GM18909 (cell line): ENCODE results near the gene PNPLA7.
"Not testable (repeated sequence)": the region's sequence is repeated elsewhere in the genome, so short reads cannot be mapped to it uniquely, and the experiment has no call there.

ENCODE experiments used
- ATAC-seq: cut with Tn5 transposase; IDR thresholded peaks from one replicate; pipeline ENCODE4 v1.9.1; 2021; ENCODE audit warnings: mild to moderate bottlenecking; ENCODE audit not compliant: unreplicated experiment, poor library complexity

PNPLA7 gene

GRCh38 chr9:137428841-137429545 lies 121.2 kb downstream of the PNPLA7 start:
- no peak for ATAC-seq

DNA sequence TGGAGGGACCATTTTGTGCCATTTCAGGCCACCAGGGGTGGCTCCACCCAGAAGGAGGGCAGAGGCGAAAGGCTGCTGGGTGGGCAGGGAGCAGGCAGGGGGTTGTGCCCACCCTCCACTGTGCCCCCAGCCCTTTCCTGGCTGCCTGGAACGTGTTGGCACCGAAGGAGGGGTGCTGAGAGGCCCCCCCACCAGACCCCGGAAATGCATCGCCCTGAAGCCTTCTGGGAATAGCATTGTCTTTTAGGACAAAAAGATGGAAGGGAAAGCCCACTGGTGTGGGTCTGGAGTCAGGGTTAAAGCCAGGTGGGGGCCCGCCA lies 121.9 kb downstream of the PNPLA7 start:
- ATAC-seq, result no peak

- ATAC-seq, result no peak
These were observed 122.5 kb downstream of the PNPLA7 start for GRCh38 chr9:137427454-137428310.

- no peak for ATAC-seq
These were observed 124.1 kb downstream of the PNPLA7 start for GRCh38 chr9:137426018-137426681.

DNA sequence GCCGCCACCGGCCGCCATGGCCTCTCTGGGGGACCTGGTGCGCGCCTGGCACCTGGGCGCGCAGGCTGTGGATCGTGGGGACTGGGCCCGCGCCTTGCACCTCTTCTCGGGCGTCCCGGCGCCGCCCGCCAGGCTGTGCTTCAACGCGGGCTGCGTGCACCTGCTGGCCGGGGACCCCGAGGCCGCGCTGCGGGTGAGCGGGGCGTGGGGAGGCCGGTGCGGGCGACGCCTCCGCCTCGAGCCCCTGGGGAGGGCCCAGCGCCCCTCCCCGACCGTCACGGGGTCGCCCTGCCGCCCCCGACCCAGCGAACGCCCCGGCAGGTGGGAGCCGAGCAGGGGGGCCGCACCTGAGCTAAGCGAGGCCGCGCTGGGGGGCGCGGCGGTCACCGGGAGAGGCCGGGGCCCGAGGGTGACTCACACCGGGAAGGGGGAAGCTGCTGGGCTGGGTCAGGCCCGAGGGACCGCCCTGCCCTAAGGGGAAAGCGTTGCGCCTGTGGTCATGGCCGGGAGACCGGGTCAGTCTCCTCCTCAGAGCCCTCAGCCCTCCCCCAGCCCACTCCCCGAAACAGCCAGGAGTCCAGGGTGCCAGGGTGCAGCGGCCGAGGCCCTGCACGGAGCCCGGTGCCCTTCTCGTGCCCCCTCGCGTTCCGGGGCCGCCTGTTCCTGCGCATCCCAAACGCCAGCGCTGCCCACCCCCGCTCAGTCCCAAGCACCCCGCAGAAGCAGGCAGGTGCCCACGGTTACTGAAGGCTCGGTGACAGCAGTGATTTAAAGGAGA lies 126.5 kb downstream of the PNPLA7 start:
- peak; percentile 7 for ATAC-seq

DNA sequence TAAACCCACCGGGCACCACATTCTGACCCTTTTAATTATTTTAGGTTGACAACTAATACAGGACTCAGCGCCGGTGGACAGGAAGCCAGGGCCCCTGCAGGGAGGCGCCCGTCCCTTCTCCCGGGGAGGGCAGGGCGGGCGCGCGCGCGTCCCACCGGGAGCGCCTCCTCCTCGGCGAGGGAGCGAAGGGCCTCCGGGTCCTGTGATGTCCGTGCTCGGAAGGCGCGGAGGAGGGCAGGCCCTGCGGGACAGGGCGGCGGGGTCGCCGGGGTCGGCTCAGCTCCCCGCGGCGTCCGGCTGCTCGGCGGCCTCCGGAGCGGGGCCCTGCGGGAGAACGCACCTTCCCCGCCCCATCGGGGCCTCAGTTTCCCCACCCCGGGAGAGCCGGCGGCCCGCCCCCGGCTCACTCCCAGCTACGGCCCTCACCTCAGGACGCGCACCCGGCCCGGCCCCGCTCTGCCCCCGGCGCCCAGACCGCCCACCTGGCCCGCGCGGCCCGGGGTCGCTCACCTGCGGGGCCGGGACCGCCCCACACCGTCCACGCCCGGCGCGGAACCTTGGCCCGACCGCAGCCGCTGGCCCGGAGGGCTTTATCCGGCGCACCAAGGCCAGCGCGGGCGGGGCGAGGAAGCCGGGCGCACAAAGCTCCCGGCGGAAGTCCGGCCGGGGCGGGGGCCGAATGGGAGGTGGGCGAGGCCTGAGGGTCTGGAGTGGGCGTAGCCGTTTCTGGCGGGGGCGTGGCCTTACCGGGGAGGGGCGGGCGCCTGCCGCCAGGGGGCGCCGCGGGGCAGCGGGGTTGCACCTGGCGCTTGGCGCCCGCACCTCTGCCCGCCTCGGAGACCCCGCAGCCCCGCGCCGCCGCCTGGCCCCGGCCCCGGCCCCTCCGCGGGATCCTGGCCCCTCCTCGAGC lies 127.3 kb downstream of the PNPLA7 start, which contains the start of the genes EXD3 and NOXA1:
TSS of gene EXD3 (minus strand) at position 559 of the 910 bp plus-strand sequence. CDS start 27,805 bp downstream, outside the sequence.
TSS of gene NOXA1 (plus strand) at position 790 of the 910 bp plus-strand sequence. CDS start 137 bp downstream, outside the sequence.
- peak; percentile 87 for ATAC-seq

DNA sequence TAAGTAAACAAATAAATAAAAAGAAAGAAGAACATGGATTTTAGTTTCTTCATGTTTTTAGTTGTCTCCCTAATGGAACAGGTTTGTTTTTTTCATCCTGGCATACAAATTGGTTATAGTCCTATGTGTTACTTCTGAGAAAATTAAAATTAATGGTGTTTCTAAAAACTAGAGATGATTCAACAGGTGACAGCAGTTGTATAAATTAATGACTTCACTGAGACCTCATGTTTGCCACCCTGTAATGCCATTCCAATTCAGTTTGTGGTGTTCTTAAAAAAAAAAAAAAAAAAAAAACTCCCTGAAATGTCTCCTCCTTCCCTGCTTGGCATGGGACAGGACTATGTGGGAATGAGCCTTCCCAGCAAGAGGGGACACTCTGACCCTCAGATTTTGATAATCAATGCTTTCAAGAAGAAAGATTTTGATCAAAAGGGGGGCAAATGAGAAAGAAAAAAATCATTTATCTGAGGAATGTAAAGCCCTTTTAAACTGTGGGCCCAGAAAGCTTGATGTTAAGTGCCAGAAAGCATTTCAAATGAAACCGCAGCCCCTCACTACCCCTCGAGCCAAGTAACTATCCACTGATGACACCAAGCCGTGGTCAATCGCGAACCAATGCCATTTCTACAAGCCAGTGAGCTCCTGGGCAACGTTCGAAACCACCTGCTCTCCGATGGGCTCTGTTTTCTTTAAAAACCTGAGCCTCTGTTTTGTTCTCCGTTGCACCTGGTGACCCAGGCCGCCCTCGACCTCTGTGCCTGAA lies 128.2 kb downstream of the PNPLA7 start:
- peak; percentile 1 for ATAC-seq

DNA sequence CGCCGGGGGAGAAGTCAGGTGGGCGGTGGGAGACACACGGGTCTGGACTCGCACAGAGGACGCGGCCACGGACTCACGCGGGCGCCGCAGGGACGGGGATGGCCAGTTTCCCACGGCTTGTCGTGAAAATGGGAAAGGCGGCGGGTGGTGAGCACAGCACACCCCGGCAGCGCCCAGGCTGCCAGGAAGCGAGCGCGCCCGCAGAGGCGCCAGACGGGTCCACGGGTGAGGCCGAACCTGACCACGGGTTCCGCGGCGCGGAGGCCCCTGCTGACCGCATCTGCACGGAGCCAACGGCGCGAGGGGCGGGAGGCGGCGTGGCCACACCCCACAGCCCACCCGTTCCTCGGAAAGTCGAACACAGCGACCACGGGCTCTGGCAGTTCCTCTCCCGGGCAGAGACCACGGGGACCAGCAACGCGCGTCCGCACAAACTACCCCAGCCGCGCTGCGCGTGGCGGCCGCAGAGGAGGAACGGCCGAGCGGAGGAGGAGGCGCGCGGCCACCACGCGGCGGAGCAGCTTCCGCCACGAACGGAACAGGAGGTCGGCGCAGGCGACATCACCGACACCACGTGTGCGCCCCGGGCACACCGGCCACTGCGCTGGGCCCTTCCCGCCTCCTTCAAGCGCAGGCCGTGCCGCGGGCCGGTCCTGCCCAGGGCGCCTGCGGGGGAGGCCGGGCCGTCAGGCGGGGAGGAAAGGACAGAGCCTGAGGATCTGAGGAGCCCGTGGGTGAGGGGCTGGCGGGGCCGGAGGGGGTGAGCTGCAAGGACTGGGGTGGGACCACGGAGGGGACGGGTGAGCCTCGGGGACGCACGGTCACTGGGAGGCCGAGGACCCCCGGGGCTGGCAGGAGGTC lies 132.8 kb downstream of the PNPLA7 start:
- no peak for ATAC-seq

DNA sequence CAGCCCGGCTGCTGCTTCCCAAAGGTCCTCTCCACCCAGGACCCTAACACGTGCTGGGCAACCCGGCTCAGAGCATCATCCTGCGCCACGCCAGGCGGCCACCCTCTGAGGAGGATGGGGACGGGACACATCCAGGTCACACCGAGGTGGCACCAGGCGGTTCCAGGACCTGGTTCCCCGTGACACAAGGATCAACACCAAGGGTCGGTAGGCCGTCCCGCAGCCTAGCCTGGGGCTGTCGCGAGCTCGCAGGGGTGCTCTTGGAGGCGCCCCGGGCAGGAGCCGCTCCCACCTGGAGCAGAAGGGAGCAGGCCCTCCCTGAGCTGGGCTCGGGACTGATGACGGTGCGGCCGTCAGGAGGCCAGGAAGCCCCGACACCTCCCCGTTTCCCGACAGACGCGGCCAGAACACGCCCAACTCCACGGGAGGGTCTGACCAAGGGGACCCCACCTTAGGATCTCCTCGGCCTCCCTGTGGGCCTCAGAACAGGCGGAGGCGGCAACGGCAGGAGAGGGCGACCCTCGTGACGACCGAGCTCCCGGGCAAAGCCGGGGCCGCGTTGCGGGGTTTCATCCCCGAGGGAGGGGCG lies 133.5 kb downstream of the PNPLA7 start:
- no peak for ATAC-seq

GRCh38 chr9:137416006-137416562 lies 134.1 kb downstream of the PNPLA7 start:
- ATAC-seq, result no peak

GRCh38 chr9:137415451-137415850 lies 134.8 kb downstream of the PNPLA7 start:
- no peak for ATAC-seq

DNA sequence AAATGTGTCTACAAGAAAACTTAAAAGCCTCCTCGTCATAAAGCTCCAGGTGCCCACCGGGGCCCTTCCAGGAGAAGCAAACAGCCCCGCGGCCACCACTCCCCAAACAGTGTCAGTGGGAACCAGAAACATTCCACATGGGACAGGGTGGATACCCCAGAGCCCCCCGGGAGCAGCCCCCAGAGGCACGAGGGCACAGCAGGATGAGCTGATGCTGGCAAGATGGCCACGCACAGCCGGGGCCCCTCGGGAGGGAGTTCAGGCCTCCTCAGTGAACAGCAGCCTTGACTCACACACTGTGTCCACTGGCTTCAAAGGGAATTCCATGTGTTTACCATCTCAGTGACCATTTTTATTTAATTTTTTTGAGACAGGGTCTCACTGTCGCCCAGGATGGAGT lies 137.8 kb downstream of the PNPLA7 start:
- ATAC-seq, result no peak

DNA sequence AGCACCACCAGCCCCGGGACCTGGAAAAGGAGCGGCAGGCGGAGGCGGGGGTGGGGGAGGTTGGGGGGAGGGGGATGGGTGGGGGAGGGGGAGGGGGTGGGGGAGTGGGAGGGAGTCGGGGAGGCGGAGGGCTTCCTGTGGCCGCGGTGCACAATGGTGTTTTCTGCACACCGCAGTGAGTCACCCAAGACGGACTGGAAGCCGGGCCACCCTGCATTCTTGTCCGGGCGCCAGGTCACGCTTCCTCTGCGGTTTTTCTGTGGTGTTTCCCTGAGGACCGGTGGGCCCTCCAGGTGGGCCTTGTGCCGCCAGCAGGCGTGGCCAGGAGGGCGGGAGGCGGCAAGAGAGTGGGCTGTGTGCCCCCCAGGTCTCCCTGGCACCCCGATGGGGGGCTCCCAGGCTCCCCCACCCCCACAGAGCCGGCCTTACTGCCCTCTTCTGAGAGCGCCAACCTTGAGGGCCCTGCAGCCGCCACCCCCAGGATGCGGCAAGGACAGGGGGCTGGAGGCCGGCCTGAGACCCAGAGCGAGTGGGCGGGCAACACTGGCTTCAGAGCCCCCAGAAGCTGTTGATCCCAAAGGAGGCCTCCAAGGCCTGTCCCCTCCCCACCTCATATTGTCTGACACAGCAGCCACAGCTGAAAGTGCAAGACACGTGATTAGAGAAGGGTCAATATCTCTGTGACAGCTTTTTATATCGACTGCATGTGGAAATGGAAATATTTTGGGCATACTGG lies 138.4 kb downstream of the PNPLA7 start:
- ATAC-seq, result peak; percentile 53

DNA sequence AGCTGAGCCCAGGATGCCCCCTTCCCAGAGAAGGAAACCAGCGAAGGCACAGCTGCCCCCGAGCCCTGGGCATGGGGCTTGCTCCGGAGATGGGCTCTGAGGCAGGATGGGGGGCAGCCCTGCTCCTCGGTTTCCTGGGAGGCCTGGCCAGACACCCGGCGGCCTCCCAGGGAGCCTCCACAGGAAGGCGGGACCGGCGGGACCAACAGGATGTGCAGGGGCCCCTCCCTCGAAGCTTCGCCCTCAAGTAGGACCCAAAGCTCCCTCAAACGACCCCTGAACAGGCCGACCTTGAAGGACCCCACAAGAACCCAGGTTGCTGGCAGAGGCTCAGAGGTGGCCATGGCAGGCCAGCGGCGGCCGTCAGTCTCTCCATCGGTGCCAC lies 138.9 kb downstream of the PNPLA7 start:
- ATAC-seq, result no peak

DNA sequence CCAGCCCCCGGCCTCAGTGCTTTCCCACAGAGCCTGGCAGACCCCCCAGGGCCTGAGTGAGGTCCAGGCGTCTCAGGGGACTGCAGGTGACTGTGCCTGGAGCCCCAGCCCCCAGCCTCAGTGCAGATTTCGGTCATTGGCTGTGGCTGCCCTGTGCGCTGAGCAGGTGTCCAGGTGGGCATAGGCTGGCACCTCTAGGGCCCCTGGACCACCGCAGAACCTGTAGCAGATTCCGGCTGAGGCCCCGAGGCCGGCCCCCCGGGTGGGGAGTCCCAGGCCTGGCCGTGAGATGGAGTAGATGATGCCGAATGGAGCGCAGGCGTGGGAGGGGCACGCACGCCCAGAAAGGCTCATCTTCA lies 139.3 kb downstream of the PNPLA7 start:
- no peak for ATAC-seq

DNA sequence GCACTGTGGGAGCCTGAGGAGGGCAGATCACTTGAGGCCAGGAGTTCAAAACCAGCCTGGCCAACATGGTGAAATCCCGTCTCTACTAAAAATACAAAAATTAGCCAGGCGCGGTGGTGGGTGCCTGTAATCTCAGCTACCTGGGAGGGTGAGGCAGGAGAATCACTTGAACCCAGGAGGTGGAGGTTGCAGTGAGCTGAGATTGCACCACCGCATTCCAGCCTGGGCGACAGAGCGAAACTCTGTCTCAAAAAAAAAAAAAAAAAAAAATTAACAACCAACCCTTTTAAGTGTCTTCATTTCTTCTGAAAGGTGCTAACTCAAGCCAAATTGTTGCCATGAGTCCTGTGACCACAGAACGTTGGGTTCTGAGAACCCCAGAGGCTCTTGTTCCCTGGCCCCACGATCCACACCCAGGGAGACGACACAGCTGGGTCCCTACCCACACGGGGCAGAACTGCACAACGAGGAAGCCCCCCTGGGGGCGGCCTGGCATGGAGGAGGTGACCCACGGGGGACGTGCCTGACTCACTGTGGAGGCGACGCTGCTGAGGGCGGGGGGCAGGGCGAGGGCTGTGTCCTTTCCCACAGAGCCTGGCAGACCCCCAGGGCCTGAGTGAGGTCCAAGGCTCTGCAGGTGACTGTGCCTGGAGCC lies 139.8 kb downstream of the PNPLA7 start:
- not testable (repeated sequence) for ATAC-seq
